ENCODE measurements around the gene C16orf54. TPM values are rescaled to one million over a fixed set of nuclear protein-coding genes. Genes with fewer than 3 reads are reported as not detected.
"Not testable (repeated sequence)": the region's sequence is repeated elsewhere in the genome, so short reads cannot be mapped to it uniquely, and the experiment has no call there.

Gene C16orf54
- total and polyA plus RNA-seq, 7 donors = 0.03 to 0.57 (median 0.24) TPM

GRCh38 chr16:29790949-29791844 lies 45.4 kb upstream of the C16orf54 start:
- Histone ChIP-seq H3K9me3 (no peaks in the 10 kb centered on the region), H3K4me1 (peaks cover 18% of the 10 kb centered on the region), H3K27ac (peak overlapping the region; percentile 58), H3K27me3 (ENCODE audit: insufficient read depth in 3 of 3, low read length in 2 of 3) (no peaks in the 10 kb centered on the region), H3K36me3 (ENCODE audit: insufficient read depth in 1 of 2, low read depth in 1 of 2) (no peaks in the 10 kb centered on the region), H3K4me3 (peak overlapping the region; percentile 83)
- ATAC-seq = no peak
- DNase-seq = no peak
- TF ChIP-seq CTCF (IDR thresholded peaks at IDR 0.05) = no peak
- intact Hi-C loops (cut with DNase I) = loop anchor here in 1 of 2 donors (5.0 kb wide), 1 partner anchor 211 kb away; no protein-coding TSS in a partner anchor
- WGBS, 3 donors = 2 to 3% (median 2%) methylated on average over 27 to 31 of the region's 31 CpGs

GRCh38 chr16:29790183-29790948 lies 44.6 kb upstream of the C16orf54 start, which contains the start of gene KIF22:
TSS of gene KIF22 (plus strand) at chr16:29790751. CDS start at chr16:29790760, 9 bp downstream.
- 0 to 1% (median 0%) methylated on average over 54 to 67 of the region's 67 CpGs for WGBS, 3 donors
- H3K9me3 ChIP-seq = no peaks in the 10 kb centered on the region
- H3K27ac ChIP-seq = peak within 1 kb of the TSS; percentile 91
- peak; percentile 68 for TF ChIP-seq CTCF (IDR thresholded peaks at IDR 0.05)
- H3K27me3 ChIP-seq (ENCODE audit: insufficient read depth in 3 of 3, low read length in 2 of 3) = no peaks in the 10 kb centered on the region
- no peaks in the 10 kb centered on the region for H3K36me3 ChIP-seq (ENCODE audit: insufficient read depth in 1 of 2, low read depth in 1 of 2)
- ATAC-seq = peak; percentile 99 to 100 (median 99)
- peak within 1 kb of the TSS; percentile 83 for H3K4me3 ChIP-seq
- intact Hi-C loops (cut with DNase I) = loop anchor here in 1 of 2 donors (5.0 kb wide), 1 partner anchor 212 kb away; no protein-coding TSS in a partner anchor
- peak; percentile 99 to 100 for DNase-seq
- H3K4me1 ChIP-seq = peaks cover 18% of the 10 kb centered on the region

GRCh38 chr16:29789775-29790182 lies 44.0 kb upstream of the C16orf54 start:
- ATAC-seq = no peak

GRCh38 chr16:29787155-29787554 lies 41.4 kb upstream of the C16orf54 start:
- not testable (repeated sequence) for H3K27me3 ChIP-seq (ENCODE audit: insufficient read depth in 3 of 3, low read length in 2 of 3); H3K9me3 ChIP-seq; DNase-seq; ATAC-seq; H3K27ac ChIP-seq; H3K36me3 ChIP-seq (ENCODE audit: insufficient read depth in 1 of 2, low read depth in 1 of 2); H3K4me3 ChIP-seq
- 84 to 90% (median 88%) methylated on average over 4 of the region's 4 CpGs for WGBS, 3 donors
- peaks cover 21% of the 10 kb centered on the region for H3K4me1 ChIP-seq
- intact Hi-C loops (cut with DNase I) = loop anchor here in 1 of 2 donors (10.0 kb wide), 1 partner anchor 82 kb away; no protein-coding TSS in a partner anchor

More at GRCh38 chr16:29789775-29790182, 44.0 kb upstream of the C16orf54 start:
- DNase-seq = no peak
- Histone ChIP-seq H3K4me1 (peaks cover 20% of the 10 kb centered on the region), H3K27ac (peak overlapping the region; percentile 91), H3K27me3 (ENCODE audit: insufficient read depth in 3 of 3, low read length in 2 of 3) (no peaks in the 10 kb centered on the region), H3K36me3 (ENCODE audit: insufficient read depth in 1 of 2, low read depth in 1 of 2) (no peaks in the 10 kb centered on the region), H3K9me3 (no peaks in the 10 kb centered on the region), H3K4me3 (peak overlapping the region; percentile 83)
- intact Hi-C loops (cut with DNase I) = loop anchor here (5.0 to 10.0 kb wide), 2 partner anchors 85 to 213 kb away; no protein-coding TSS in a partner anchor
- WGBS, 3 donors = 51 to 56% (median 52%) methylated on average over 20 of the region's 20 CpGs
- no peak for TF ChIP-seq CTCF (IDR thresholded peaks at IDR 0.05)

Measured in psoas muscle (tissue), 8 donors.